SIG-M5 treated with dmso at 0.1 percent for 504 hours (cell line): ENCODE measurements around the gene LRP2BP.
A peak's percentile ranks its signal among the peaks of the same experiment; 100 is the strongest.

ENCODE experiments used
- DNase-seq: peaks from one replicate; lab custom pipeline; 2025; ENCODE audit not compliant: unreplicated experiment; lab: John Stamatoyannopoulos, UW

The LRP2BP gene

DNA sequence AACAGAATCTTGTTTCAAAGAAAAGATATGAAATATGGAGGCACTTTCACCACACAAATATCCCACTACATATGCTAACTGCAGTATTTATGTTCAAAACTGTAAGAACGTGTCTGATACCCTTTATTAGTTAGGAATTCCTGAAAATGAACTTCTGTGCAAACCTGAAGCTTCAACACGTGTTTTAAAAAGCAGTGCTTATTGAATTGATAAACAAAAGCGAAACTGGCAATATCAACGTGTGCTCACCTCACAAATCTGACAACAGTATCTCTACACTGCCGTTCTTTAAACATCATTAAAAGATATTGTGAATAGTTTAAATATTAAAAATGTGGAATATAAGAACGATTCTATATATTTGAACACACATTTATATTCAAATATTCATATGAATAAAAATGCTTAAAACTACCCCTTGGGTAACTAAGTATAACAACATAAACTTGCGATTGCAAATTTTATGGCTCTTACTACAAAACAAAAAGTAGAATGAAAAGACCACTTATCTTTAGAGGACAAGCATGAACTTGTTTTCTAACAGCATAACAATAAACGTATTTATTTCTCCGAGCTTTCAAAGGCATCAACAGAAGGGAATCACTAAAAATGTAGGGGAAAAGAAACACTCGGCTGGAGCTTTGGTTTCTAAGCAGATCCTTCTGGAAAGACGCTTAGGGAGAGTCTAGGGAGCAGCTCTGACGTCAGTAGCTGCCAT is at the start of gene LRP2BP:
LRP2BP (minus strand) TSS at position 687 of the 718 bp plus-strand sequence. CDS start 17,738 bp downstream, outside the sequence.
- DNase-seq: peak; percentile 75

DNA sequence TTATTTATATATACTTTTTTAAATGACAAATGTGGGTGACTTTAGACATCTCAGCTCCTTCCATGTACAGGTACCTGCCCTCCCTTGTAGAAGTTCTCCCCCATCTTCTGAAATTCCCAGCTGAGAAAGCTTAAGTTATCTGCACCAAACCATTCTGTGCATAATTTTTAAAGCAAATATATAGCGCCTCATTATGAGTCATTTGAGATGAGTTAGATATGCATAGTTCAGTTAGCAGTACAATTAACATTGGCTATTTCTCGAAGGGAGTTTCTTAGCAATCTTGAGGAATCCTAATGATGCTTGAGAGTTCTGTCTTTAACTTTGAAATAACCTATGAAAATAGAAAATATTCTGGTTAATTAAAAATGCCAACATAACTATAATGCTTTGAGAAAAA is 49.5 kb upstream of the LRP2BP start:
- DNase-seq: no peak

DNA sequence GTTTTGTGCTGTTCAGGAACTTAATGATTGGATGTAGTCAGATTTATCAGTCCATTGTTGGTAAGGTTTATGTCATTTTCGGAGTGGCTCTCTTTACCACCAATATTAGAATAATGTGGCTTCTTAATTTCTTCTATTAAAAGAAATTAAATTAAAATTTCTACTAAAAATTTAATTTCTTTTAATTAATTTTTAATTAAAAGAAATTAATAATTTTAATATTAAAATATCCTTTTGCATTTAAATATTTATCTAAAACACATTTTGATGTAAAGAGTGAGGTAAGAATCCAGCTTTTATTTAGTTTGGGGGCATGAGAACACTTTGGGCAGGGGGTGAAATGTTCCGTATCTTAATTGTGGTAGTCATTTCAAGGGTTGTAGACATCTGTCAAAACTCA is 45.8 kb upstream of the LRP2BP start:
- no peak for DNase-seq

DNA sequence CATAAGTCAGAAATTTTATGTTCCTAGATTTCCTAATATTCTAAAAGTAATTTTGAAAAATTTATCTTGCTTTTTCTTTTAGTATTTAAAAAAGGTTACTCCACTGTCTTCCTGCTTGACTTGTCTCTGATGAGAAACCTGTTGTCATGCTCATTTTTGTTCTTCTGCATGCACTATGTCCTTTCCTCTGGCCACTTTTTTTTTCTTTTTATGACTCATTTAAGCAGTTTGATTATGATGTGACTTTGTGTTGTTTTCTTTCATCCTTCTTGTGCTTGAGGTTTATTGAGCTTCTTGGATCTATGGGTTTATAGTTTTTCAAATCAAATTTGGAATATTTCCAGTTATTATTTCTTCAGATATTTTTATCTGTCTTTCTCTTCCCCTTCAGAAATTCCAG is 42.1 kb upstream of the LRP2BP start:
- DNase-seq: no peak

DNA sequence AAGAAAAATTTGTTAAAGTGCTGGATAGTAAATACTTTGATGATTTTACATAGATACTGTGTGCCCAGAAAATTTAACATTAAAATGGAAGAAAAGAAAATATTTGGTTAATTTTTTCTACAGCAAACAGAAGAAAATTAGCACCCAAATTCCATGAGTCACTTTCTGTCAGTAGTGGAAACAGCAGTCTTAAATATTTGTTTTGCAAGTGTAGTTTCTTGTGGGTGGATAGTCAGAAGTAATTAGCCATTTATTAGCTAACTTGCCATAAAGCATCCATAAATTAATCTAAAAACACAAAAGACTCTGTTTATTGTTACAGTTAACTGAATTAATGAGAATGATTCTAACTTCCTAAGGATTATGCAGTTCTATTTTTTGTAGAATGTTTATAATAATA is 39.7 kb upstream of the LRP2BP start:
- DNase-seq: no peak

DNA sequence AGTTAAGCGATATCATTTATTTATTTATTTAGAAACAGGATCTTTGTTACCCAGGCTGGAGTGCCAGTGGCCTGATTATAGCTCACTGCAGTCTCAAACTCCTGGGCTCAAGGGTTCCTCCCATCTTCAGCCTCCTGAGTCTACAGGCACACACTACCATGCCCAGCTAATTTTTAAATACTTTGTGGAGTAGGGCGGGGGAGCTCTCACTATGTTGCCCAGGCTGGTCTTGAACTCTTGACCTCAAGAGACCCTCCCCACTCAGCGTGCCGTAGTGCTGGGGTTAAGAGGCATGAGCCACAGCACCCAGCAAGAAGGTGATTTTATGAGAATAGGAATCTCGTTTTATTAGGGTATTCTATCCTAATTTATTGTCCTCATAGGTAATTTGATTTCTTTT is 33.9 kb upstream of the LRP2BP start:
- no peak for DNase-seq

DNA sequence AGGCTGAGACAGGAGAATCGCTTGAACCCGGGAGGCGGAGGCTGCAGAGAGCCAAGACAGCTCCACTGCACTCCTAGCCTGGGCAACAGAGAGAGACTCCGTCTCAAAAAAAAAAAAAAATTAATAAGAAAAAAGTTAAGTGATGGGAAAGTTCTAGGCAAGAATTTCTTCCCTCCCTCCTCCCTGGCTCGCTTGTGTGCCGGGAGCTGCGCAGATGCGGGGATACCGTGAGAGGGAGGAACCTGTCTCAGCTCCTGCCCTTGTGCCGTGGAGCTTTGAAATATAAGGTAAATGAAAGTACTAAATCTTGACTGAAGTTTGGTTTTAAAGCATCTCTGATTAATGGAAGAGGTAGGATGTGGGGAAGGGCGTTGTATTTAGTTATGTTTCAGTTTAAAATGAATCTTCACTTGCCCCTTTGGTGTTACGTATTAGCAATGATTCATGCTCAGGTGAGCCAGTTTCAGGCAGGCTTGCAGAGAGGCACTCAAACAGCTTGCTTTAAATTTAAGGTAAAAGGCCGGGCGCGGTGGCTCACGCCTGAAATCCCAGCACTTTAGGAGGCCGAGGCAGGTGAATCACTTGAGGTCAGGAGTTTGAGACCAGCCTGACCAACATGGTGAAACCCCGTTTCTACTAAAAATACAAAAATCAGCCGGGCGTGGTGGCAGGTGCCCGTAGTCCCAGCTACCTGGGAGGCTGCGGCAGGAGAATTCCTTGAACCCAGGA is 31.4 kb upstream of the LRP2BP start:
- no peak for DNase-seq

DNA sequence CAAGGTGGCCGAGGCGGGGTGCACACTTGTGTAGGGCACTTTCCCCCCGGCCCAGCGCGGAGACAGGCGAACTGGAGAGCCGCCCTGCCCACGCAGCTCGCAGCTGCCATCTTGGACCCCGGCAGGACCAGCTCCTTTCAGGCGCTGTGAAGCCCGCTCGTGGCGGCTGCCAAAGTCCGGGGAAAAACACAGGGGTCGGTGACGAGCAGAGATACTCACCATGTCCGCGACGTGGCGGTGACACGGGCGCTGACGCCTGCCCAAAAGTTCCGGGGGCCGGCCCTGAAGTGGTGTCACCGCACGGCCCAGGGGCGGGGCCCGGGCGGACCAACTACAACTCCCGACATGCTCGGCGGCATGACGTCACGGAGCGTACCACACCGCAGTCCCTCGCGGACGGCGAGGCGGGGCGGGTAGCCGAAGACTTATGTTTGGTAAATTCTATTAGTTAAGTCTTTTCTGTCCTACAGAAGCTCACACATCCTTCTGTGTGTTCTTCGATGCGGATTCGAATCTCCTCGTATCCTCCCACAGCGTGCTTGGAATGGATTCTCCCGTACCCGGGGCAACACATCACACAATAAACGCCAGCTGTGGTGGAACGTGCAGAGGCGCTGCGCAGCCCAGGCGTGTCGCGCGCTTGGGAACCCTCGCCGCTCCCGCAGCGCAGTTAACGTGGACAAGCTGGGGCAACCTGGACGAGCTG is 30.1 kb upstream of the LRP2BP start, which contains the start of gene UFSP2:
UFSP2 (minus strand) TSS at position 318 of the 706 bp plus-strand sequence; CDS start at position 222, 96 bp downstream.
- DNase-seq: peak; percentile 80

DNA sequence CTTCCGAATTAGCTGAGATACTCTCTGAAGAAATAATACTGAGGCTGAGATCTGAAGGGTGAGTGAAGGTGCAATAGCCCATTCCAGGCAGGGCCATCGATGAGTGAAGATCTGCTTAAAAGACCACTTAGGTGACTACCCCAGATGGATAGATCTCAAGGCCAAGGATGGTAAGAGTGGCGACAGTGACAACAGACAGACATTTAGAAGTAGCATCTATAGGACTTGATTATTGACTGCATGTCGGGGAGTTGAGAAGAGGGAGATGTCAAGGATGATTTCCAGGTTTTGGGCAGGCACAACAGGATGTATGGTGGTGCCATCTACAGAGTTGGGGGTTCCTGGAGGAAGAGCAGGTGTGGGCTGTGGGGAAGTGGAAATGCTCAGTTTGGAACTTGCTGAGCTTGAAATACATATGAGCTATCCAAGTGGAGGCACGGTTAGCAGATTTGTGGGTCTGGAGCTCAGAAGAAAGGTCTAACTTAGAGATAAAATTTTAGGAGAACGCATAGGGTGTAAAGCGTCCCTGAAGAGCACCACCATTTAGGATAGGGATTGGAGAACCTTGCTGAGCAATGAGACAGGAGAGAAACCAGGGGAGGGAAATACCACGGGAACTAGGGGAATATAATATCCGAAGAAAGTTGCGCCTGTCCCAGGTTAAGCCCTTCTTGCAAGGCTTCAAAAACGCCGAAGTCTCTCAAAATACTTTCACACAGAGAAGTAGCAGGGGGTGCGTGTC is 29.4 kb upstream of the LRP2BP start:
- DNase-seq: peak; percentile 44

DNA sequence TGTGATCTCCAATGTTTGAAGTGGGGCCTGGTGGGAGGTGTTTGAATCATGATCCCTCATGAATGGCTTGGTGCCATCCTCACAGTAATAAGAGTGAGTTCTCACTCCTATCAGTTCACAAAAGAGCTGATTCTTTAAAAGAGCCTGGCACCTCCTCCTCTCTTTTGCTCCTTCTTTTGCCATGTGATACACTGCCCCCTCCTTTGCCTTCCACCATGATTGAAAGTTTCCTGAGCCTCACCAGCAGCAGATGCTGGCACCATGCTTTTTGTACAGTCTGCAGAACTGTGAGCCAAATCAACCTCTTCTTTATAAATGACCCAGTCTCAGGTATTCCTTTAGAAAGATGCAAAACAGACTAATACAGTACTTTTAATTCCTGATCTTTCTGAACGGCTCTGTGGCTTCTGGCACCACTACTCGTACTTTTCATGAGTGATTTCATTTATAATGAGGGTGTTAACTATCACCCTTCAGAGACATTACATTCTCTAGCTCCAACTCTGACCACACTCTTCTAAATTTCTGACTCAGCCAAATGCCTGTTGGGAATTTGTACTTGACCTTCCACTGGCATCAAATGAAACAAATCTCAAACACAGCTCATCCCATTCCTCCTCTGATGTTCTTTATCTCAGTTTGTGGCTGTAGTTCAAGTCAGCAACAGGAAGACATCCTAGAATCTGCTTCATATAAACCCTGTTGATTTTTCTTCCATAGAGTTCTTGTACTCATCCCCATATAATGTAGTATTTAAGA is 25.8 kb upstream of the LRP2BP start:
- DNase-seq: no peak

DNA sequence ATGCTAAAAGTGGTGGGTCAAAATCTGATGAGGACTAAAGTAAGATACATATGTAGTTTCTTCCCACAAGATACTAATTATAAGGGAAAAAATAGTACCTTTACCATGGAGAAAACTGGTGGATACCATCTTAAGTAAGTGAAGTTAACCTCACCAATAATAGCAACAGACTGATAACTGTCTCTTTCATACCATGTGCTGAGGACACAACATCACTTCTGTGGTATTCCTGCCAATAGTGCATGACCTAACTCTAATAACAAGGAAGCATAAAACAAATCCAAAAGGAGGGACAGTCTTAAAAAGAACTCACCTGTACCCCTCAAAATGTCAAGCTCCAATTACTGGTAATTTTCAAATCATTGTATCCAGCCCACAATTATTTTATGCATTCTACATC is 21.2 kb upstream of the LRP2BP start:
- no peak for DNase-seq

DNA sequence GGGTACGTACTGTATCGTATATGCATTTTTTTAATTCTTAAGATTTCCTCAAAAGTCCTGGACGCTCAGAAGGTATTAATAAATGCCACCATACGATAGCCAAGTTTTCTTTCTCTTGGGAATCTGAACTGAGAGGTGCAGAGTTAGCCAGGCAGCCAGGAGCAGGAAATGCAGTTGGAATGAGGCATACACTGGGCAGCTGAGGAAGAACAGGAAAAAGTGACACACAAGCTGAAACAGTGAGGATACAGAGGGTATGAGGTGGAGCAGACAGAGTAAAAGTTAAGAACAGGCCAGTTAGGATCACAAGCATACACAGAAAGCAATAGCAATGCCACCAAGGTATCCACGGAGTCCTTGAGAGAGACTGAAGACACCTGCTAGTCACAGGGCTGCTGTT is 16.7 kb upstream of the LRP2BP start:
- DNase-seq: no peak

DNA sequence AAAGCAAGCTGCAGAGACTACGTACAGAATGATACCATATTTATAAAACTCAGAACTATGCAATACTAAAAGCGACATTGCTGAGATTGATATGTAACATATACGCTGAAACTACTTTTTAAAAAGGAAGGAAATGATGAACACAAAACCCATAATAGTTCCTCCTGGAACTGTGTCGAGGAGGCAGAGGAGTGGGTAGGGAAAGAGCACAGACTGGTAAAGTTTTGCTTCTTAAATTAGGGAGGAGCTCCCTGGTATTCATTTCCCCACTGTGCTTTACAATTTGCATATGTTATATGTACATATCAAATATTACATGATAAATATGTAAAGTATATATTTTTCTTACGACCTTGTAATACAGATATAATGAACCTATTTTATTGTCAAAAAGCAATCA is 16.1 kb upstream of the LRP2BP start:
- DNase-seq: no peak

DNA sequence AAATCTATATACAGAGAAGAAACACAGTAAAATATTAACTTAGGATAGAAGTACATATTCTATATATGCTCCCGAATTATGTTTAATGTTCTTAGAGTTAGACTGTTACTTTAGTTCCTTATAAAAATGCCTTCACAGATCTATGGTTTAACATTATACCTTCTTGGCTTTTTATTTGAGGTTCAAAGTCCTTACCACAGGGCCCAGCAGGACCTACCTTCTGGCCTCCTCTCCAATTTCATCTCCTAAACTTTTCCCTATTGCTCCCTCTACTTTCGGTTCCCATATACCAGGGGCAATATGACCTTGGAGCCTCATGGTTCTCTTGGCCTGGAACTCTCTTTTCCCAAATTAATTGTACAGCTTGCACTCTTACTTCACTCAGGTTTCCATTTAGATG is 12.7 kb upstream of the LRP2BP start:
- no peak for DNase-seq

DNA sequence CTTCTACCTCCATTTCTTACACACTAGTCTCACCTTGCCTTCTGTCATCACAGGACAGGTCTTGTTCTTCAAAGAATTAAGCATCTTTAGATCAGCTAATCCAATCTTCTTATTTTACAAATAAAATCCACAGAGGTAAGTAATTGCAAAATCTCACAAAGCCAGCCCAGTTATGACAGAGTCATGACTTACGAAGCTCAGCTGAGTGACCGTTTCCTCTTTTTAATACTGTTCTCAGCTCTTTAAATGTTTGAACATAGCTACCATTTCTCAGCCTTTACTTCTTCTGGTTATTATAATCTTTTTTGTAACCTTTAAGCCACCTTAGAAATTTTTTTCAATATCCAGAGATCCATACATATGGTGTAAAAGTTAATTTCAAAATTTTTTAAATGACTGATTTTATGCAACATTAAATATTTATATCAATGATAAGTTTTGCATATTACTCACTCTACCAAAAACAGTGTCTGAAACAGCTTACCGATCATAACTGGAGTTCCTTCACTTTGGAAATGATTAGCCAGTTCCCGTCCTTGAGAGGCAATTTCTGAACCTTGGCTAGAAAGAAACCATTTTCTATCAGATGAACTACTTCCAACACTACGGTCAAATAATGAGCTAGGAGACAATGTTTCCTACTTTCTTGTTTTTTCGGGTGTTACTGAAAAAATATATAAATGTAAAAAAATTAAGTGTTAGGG is 9.7 kb upstream of the LRP2BP start:
- no peak for DNase-seq

DNA sequence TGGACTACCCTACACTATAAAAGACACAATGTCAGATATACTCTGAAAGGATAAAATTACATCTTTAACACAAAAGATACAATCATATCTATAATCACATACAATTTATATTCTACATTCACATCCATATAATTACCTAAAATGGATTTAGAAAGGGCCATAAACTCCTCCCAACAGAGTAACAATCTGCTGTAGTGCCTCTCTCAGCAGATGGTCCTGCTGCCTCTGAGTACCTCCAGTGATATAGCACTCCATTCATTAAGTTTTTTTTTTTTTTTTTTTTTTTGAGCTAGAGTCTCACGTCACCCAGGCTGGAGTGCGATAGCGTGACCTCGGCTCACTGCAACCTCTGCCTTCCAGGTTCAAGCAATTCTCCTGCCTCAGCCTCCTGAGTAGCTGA is 8.3 kb upstream of the LRP2BP start:
- DNase-seq: no peak

DNA sequence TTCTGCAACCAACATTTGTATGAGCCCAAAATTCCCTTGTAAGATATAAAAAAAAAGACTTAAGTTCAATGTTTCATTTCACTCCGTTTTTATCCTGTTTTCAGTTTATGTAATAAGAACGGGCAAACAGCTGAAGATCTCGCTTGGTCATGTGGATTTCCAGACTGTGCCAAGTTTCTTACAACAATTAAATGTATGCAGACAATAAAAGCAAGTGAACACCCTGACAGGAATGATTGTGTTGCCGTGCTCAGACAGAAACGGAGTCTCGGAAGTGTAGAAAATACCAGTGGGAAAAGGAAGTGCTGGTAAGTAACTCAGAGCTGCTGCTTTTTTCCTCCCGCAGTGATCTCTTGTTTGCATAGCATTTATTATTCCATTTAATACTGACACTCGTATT is 3.7 kb upstream of the LRP2BP start:
- DNase-seq: no peak

DNA sequence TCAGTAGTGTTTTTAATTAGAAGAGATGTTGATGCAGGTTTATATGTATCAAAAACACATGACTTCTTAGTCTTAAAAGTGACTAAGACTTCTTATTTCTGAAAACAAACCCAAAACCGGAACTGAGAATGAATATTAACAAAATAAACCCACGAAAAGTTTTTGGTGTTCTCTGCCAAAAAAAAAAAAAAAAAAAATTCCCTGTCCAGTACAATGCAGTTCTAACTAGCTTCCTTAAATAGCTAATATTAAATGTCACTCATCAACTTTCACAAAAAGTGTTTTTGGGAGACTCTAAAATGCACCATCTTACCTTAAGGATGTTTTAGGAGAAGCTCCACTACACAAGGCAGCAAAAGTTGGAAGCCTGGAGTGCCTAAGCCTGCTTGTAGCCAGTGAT is 2.9 kb upstream of the LRP2BP start:
- DNase-seq: no peak

DNA sequence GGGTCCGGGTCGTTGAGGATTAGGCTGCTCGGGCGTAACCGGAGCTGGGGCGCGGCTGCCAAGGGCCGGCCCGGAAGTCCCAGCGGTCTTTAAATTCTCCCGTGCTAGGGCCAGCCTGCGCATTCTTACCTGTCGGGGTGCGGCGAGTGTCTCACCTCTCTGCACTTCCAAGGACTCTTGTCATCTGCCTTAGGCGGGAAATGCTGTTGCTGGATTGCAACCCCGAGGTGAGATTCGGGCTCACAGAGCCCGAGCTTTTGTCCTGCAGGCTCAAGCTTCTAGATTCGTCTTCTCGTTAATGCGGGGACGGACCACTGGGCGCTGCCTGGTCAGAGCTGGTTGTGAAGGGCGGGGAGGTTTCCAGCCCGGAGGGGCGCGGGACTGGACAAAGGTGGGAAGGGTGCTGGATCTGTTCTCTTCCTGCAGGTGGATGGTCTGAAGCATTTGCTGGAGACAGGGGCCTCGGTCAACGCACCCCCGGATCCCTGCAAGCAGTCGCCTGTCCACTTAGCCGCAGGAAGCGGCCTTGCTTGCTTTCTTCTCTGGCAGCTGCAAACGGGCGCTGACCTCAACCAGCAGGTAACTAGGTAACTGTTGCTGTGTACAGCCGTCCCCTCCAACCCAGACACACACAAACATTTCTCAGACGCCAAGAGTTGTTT is 1.1 kb upstream of the LRP2BP start, which contains the start of gene ANKRD37:
ANKRD37 (plus strand) TSS at position 118 of the 662 bp plus-strand sequence; CDS start at position 201, 83 bp downstream.
- no peak for DNase-seq
